ENCODE measurements around the gene CADPS. TPM values are rescaled to one million over a fixed set of nuclear protein-coding genes. Genes with fewer than 3 reads are reported as not detected.

CADPS gene
- polyA plus RNA-seq, 1 donor from 2014 or later = 118 TPM

DNA sequence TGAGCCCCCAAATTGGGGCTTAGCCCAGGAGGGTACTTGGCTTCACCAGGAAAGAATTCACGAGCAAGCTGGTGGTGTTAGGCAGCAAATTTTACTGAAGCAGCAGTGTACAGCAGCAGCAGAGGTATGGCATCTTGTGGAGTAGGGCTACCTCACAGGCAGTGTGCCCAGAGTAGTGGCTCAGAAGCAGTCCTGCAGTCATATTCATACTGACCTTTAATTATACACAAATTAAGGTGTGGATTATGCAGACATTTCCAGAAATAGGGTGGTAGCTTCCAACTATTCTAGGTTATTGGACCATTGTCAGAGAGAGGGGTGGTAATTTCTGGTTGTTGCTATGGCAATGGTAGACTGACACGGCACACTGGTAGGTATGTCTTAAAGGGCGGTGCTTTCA lies 20.7 kb upstream of the CADPS start:
- H3K4me2 ChIP-seq (ENCODE audit: low read length) = no peak overlapping the region
- H3K27me3 ChIP-seq (ENCODE audit: insufficient read depth, low read depth, low read length) = no peaks in the 10 kb centered on the region
- no peak overlapping the region for H3K27ac ChIP-seq (ENCODE audit: low read length)
- no peaks in the 10 kb centered on the region for H4K20me1 ChIP-seq (ENCODE audit: insufficient read depth)
- no peak for TF ChIP-seq EZH2 (IDR thresholded peaks at IDR 0.05; ENCODE audit: borderline replicate concordance, insufficient read depth, low read length, poor library complexity, severe bottlenecking)
- TF ChIP-seq MXI1 (conservative IDR thresholded peaks at IDR 0.05; ENCODE audit: poor library complexity, severe bottlenecking) = no peak
- TF ChIP-seq, protein P1, sequence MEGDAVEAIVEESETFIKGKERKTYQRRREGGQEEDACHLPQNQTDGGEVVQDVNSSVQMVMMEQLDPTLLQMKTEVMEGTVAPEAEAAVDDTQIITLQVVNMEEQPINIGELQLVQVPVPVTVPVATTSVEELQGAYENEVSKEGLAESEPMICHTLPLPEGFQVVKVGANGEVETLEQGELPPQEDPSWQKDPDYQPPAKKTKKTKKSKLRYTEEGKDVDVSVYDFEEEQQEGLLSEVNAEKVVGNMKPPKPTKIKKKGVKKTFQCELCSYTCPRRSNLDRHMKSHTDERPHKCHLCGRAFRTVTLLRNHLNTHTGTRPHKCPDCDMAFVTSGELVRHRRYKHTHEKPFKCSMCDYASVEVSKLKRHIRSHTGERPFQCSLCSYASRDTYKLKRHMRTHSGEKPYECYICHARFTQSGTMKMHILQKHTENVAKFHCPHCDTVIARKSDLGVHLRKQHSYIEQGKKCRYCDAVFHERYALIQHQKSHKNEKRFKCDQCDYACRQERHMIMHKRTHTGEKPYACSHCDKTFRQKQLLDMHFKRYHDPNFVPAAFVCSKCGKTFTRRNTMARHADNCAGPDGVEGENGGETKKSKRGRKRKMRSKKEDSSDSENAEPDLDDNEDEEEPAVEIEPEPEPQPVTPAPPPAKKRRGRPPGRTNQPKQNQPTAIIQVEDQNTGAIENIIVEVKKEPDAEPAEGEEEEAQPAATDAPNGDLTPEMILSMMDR (IDR thresholded peaks at IDR 0.05; ENCODE audit: poor library complexity, severe bottlenecking) = no peak
- TF ChIP-seq, protein P2, sequence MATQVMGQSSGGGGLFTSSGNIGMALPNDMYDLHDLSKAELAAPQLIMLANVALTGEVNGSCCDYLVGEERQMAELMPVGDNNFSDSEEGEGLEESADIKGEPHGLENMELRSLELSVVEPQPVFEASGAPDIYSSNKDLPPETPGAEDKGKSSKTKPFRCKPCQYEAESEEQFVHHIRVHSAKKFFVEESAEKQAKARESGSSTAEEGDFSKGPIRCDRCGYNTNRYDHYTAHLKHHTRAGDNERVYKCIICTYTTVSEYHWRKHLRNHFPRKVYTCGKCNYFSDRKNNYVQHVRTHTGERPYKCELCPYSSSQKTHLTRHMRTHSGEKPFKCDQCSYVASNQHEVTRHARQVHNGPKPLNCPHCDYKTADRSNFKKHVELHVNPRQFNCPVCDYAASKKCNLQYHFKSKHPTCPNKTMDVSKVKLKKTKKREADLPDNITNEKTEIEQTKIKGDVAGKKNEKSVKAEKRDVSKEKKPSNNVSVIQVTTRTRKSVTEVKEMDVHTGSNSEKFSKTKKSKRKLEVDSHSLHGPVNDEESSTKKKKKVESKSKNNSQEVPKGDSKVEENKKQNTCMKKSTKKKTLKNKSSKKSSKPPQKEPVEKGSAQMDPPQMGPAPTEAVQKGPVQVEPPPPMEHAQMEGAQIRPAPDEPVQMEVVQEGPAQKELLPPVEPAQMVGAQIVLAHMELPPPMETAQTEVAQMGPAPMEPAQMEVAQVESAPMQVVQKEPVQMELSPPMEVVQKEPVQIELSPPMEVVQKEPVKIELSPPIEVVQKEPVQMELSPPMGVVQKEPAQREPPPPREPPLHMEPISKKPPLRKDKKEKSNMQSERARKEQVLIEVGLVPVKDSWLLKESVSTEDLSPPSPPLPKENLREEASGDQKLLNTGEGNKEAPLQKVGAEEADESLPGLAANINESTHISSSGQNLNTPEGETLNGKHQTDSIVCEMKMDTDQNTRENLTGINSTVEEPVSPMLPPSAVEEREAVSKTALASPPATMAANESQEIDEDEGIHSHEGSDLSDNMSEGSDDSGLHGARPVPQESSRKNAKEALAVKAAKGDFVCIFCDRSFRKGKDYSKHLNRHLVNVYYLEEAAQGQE (IDR thresholded peaks at IDR 0.05; ENCODE audit: borderline replicate concordance) = no peak
- TF ChIP-seq RAD21 (conservative IDR thresholded peaks at IDR 0.05) = no peak
- no peak for TF ChIP-seq SMC3 (conservative IDR thresholded peaks at IDR 0.05; ENCODE audit: poor library complexity)
- no peak for TF ChIP-seq TAF1 (IDR thresholded peaks at IDR 0.05; ENCODE audit: low read depth)
- TF ChIP-seq EP300 (conservative IDR thresholded peaks at IDR 0.05; ENCODE audit: poor library complexity, severe bottlenecking) = no peak
- H3K9ac ChIP-seq (ENCODE audit: low read length) = no peak overlapping the region
- no peaks in the 10 kb centered on the region for H3K36me3 ChIP-seq (ENCODE audit: insufficient read depth, low read length)
- no peak overlapping the region for H2AFZ ChIP-seq (ENCODE audit: low read depth, low read length)
- H3K9me2 ChIP-seq (ENCODE audit: insufficient read depth, low read length) = no peaks in the 10 kb centered on the region
- no peaks in the 10 kb centered on the region for H3F3A ChIP-seq (ENCODE audit: insufficient read depth, low read length, poor library complexity, severe bottlenecking)
- no peaks in the 10 kb centered on the region for H3K79me2 ChIP-seq (replicated peaks; ENCODE audit: insufficient read depth, low read length)
- no peaks in the 10 kb centered on the region for H3K9me3 ChIP-seq (ENCODE audit: low read length)
- no peak overlapping the region for H3K4me3 ChIP-seq (ENCODE audit: low read length)

DNA sequence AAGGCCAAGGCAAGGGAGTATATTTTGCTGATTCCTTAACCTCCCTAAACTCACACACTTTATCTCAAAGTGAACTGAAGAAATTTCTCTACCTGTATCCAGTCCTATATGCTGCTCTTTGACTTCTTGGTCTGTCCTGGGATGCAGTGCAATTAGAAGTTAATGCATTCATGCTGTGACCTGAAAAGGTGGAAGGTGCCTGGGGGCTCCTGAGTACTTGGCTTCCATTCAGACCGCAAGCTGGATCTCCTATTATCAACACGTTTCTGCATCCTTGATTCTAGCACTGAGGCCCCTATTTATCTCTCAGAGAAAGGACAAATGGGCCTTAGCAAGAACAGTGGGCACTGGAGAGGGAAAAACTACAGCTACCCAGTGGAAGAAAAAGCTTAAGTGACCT lies 17.7 kb upstream of the CADPS start:
- no peak for TF ChIP-seq EP300 (conservative IDR thresholded peaks at IDR 0.05; ENCODE audit: poor library complexity, severe bottlenecking)
- TF ChIP-seq POLR2AphosphoS5 (IDR thresholded peaks at IDR 0.05) = no peak
- no peak for TF ChIP-seq EZH2 (IDR thresholded peaks at IDR 0.05; ENCODE audit: borderline replicate concordance, insufficient read depth, low read length, poor library complexity, severe bottlenecking)
- TF ChIP-seq, protein P2 (IDR thresholded peaks at IDR 0.05; ENCODE audit: borderline replicate concordance) = no peak
- TF ChIP-seq SMC3 (conservative IDR thresholded peaks at IDR 0.05; ENCODE audit: poor library complexity) = no peak
- no peak for TF ChIP-seq TAF1 (IDR thresholded peaks at IDR 0.05; ENCODE audit: low read depth)
- no peak for TF ChIP-seq MXI1 (conservative IDR thresholded peaks at IDR 0.05; ENCODE audit: poor library complexity, severe bottlenecking)
- TF ChIP-seq RAD21 (conservative IDR thresholded peaks at IDR 0.05) = no peak
- TF ChIP-seq, protein P1 (IDR thresholded peaks at IDR 0.05; ENCODE audit: poor library complexity, severe bottlenecking) = no peak
- H3K27ac ChIP-seq (ENCODE audit: low read length) = no peak overlapping the region
- H3F3A ChIP-seq (ENCODE audit: insufficient read depth, low read length, poor library complexity, severe bottlenecking) = no peaks in the 10 kb centered on the region
- no peaks in the 10 kb centered on the region for H3K9me3 ChIP-seq (ENCODE audit: low read length)
- H3K4me2 ChIP-seq (ENCODE audit: low read length) = no peak overlapping the region
- H3K9me2 ChIP-seq (ENCODE audit: insufficient read depth, low read length) = no peaks in the 10 kb centered on the region
- H3K27me3 ChIP-seq (ENCODE audit: insufficient read depth, low read depth, low read length) = no peaks in the 10 kb centered on the region
- H3K79me2 ChIP-seq (replicated peaks; ENCODE audit: insufficient read depth, low read length) = no peaks in the 10 kb centered on the region
- no peaks in the 10 kb centered on the region for H3K36me3 ChIP-seq (ENCODE audit: insufficient read depth, low read length)
- H3K4me3 ChIP-seq (ENCODE audit: low read length) = no peak overlapping the region
- no peak overlapping the region for H2AFZ ChIP-seq (ENCODE audit: low read depth, low read length)
- H3K9ac ChIP-seq (ENCODE audit: low read length) = no peak overlapping the region
- no peaks in the 10 kb centered on the region for H4K20me1 ChIP-seq (ENCODE audit: insufficient read depth)

Data from neural cell (in vitro differentiated cells).